GM18519 (cell line): Measurements from ENCODE around the gene OSBPL6.
A peak's percentile ranks its signal among the peaks of the same experiment; 100 is the strongest.
"Not testable (repeated sequence)": the region's sequence is repeated elsewhere in the genome, so short reads cannot be mapped to it uniquely, and the experiment has no call there.

Source experiments
- ATAC-seq: cut with Tn5 transposase; IDR thresholded peaks from one replicate; pipeline ENCODE4 v1.9.1; 2021; ENCODE audit warnings: mild to moderate bottlenecking, moderate library complexity; ENCODE audit not compliant: unreplicated experiment, low FRiP score

Gene OSBPL6

DNA sequence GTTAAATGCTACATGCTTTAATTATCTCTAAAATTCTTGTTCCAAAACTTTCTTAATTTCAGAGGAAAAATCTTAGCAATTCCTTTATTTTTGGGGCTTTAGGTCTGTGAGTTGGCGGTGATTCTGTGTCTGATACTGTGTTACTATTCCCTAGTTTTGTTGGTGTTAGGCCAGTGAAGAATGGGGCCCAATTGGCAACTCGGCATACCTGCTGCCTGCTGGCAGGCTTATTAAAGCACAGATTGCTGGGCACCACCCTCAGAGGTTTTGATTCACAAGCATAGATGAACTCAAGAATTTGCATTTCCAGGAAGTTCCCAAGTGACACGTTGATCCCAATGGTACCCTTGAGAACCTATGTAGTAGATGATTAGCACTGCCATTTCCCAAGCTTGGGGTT lies 101.6 kb downstream of the OSBPL6 start:
- no peak for ATAC-seq

DNA sequence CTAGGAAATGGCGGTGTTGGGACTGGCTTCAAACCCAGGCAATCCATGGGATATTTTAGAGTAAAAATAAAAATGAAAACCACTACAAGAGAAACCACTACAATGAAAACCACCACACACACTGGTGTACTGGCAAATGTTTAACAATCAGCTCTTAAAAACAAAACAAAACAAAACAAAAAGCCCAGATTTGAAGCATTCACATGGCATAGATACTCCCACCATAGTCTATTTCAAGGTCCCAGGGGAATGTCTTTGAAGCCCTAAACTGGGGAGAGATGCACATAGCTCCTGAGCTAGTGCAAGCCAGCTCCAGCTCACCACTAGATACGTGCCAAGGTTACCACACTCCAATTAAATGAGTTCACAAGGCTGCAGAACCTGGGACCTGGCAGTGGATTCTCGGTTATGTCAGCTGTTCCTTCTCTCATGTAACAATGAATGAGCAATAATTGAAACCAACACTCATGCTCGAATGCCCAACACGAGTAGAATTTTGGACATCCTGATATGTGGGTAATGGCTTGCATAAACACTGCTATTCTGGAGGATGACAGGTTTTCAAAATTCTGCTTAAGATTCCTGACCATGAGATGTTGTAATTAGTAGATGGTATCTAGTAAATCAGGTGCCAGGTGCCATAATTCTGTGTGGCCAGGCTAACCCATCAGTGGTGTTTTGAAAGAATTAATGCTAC lies 102.2 kb downstream of the OSBPL6 start:
- no peak for ATAC-seq

GRCh38 chr2:178297091-178297411 lies 102.7 kb downstream of the OSBPL6 start:
- no peak for ATAC-seq

- ATAC-seq, result no peak
Measured at GRCh38 chr2:178298785-178299212, 104.5 kb downstream of the OSBPL6 start.

GRCh38 chr2:178301649-178302238 lies 107.4 kb downstream of the OSBPL6 start:
- no peak for ATAC-seq

GRCh38 chr2:178304333-178304732 lies 110.0 kb downstream of the OSBPL6 start:
- ATAC-seq, result no peak

DNA sequence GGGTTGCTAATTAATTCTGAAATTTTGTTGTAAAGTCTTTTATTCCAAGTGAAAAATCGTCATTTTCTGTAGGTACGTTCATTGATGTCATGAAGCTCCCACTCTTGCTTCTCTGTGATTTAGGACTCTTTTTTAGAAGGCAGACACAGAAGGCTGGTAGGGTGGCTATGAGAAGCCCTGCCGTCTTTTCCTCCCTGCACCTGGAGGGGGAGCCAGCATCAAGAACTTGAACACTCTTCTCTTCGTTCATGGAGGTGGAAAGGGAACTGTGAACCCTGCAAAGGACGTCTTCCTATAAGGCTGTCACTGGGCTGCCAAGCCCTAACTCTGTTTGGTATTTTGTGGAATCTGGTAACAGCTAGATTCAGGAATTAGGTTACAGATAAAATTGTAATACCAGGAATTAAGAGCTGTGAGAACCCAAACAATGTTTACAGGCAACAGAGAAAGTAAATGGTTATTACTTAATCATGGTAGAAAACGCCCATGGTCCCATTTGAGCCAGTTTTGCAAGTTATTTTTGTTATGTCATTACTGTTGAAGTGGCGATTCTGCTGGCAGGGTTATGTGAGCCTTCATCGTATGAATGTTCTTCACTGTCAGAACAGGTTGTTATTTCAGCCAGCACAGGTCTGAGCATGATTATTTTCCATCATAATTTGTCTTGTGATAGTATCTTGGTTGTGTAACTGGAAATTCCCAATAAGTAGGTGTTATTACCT lies 112.2 kb downstream of the OSBPL6 start:
- ATAC-seq, result peak; percentile 93

DNA sequence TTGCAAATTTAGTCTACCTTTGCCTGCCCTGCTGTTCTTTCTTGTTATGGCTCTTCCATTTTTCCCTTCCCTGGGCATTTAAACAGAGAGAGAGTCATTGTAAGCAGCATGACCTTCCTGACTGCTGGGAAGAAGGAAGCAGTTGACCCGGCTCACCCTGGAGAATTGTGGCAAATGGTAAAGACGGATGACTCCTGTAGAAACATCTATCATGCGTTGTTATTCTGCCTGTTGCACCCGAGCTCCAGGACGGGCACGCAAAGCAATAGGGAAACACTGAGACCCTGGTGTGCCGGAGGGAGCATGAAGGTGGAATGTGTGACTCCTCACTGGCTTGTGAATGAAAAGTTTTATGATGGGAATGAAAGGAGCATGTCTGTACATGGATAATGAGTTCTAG lies 113.3 kb downstream of the OSBPL6 start:
- ATAC-seq, result no peak

- no peak for ATAC-seq
Measured at GRCh38 chr2:178309541-178309940, 115.2 kb downstream of the OSBPL6 start.

GRCh38 chr2:178315078-178315477 lies 120.8 kb downstream of the OSBPL6 start:
- ATAC-seq, result no peak

- ATAC-seq, result no peak
Measured at GRCh38 chr2:178315488-178315948, 121.2 kb downstream of the OSBPL6 start.

GRCh38 chr2:178317811-178318210 lies 123.5 kb downstream of the OSBPL6 start:
- ATAC-seq, result no peak

DNA sequence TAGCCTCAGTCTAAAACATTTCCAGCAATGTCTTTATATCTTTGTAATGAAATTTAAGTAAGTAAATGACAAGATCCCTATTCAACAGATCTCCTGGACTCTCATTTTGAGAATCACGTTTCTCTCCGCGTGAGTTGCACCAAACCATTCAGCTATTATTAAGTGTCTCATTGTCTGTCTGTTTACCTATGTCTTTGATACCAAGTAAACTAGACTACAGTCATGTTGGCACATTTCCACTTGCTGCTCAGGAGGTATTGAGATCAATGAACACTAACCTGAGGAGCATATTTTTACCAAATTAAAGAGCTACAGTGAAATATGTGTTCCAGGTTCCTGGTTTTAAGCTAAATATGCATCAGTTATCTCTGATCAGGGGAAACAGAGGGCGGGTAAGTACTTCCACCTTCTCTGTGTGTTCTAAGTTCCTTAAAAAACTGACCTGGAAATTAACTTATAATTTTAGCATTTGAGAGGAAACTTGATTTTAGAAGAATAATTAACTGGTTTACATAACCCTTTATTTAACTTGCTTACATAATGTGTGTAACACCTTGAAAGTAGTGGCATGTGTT lies 125.8 kb downstream of the OSBPL6 start:
- no peak for ATAC-seq

DNA sequence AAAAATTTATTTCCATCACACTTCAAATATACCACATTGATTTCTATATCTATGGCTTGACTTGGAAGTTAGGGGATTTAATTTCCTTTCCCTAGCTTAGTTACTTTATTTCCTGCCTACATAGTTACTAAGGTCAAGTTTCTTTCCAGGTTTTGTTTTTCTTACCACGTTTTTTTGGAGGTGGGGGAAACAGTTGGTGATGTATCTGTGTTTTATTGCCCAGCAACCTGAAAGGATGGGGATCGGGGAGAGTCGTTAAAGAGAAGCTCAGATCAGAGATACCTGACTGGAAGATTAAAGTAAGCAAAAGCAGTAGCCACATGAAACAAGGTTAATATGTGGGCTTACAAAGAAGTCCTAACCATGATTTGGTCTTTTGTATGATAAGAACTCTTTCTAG lies 127.8 kb downstream of the OSBPL6 start:
- ATAC-seq, result no peak

DNA sequence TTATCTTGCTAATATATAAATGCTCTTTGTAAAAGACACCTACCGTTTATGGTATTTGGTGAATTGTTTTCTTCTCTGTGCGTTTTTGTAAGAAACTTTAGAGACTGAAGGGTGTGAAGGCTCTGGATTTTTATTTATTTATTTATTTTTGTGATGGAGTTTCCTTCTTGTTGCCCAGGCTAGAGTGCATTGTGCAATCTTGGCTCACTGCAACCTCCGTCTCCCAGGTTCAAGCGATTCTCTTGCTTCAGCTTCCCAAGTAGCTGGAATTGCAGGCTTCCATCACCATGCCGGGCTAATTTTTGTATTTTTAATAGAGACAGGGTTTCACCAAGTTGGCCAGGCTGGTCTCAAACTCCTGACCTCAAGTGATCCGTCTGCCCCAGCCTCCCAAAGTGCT lies 129.0 kb downstream of the OSBPL6 start:
- not testable (repeated sequence) for ATAC-seq

GRCh38 chr2:178324077-178324476 lies 129.8 kb downstream of the OSBPL6 start:
- ATAC-seq, result no peak

- no peak for ATAC-seq
Measured at GRCh38 chr2:178325268-178325667, 131.0 kb downstream of the OSBPL6 start.

DNA sequence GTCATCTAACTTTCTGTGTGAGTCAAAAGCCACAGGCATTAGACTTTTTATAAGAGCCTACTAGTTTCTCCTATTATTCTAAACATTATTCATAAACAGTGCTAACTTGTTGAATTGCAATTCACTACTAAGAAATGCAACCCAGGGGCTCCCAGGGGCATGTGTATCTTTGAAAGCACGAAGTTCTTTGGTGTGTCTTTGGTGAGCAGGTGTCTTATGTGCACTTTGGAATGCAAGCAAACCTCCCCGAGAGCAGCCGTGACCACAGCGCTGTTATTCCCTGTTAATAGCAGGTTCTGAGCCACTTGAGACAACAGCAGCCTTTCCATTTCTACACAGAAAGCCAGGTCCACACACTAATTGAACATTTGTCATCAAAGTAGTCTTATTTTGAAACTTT lies 133.2 kb downstream of the OSBPL6 start:
- ATAC-seq, result no peak

- ATAC-seq, result no peak
Measured at GRCh38 chr2:178328037-178328436, 133.7 kb downstream of the OSBPL6 start.

GRCh38 chr2:178330175-178331017 lies 136.1 kb downstream of the OSBPL6 start:
- no peak for ATAC-seq
